Cardiac muscle cell (in vitro differentiated cells and primary cell): ENCODE measurements around the gene HEATR1. TPM values are rescaled to one million over a fixed set of nuclear protein-coding genes. Genes with fewer than 3 reads are reported as not detected.
A peak's percentile ranks its signal among the peaks of the same experiment; 100 is the strongest.
"Not testable (repeated sequence)": the region's sequence is repeated elsewhere in the genome, so short reads cannot be mapped to it uniquely, and the experiment has no call there.

Source experiments
- DNase-seq, 2 donors: peaks; one replicate each; pipeline versions ENCODE4 v3.0.0 to v3.0.0-alpha.2; 2010 to 2017; ENCODE audit warnings: low read depth in 1 of 2, low spot score in 1 of 2
- H3K27ac ChIP-seq: fragments of 200-600 bp; sonication (generic); 2 replicates; pipeline ENCODE4 v1.5.1; 2016
- H3K27me3 ChIP-seq: fragments of 200-600 bp; sonication (generic); 2 replicates; pipeline ENCODE4 v1.6.0; 2016; ENCODE audit warnings: control low read depth
- H3K36me3 ChIP-seq: fragments of 200-600 bp; sonication (generic); 2 replicates; pipeline ENCODE4 v1.5.1; 2016; ENCODE audit warnings: control low read depth
- H3K4me1 ChIP-seq: fragments of 200-600 bp; sonication (generic); 2 replicates; pipeline ENCODE4 v1.8.1; 2017; ENCODE audit warnings: low read depth, mild to moderate bottlenecking, mixed run types
- H3K4me3 ChIP-seq: fragments of 200-600 bp; sonication (generic); 2 replicates; pipeline ENCODE4 v1.5.1; 2016; ENCODE audit warnings: mild to moderate bottlenecking
- H3K9me3 ChIP-seq: fragments of 200-600 bp; sonication (generic); 2 replicates; pipeline ENCODE4 v1.5.1; 2017; ENCODE audit warnings: low read depth, mild to moderate bottlenecking, control low read depth
- polyA plus RNA-seq: library from polyadenylated mRNA; unstranded; fragments of >200 nt; fragmentation: Nextera tagmentation; extraction: Ambion mirVana; gene quantifications from 2 replicates; pipeline ENCODE4 v1.2.1, GENCODE V29; 2016
- total RNA-seq: library from RNA; depleted of rRNA; stranded (reverse); fragments of >200 nt; gene quantifications from 2 replicates; pipeline ENCODE4 v1.2.3, GENCODE V29; 2016
- TF ChIP-seq, protein P1 (sequence below): IDR thresholded peaks from 2 replicates; pipeline ENCODE4 v1.5.1; 2012; ENCODE audit warnings: low read depth, mild to moderate bottlenecking, low read length

The HEATR1 gene
- total and polyA plus RNA-seq, 2 experiments from 2014 or later: 6.6 to 11.9 TPM

- no peak for DNase-seq
- Histone ChIP-seq H3K27ac (no peak overlapping the region), H3K4me1 (no peaks in the 10 kb centered on the region), H3K9me3 (no peaks in the 10 kb centered on the region), H3K4me3 (no peak overlapping the region), H3K27me3 (no peaks in the 10 kb centered on the region), H3K36me3 (peaks cover 31% of the 10 kb centered on the region)
- TF ChIP-seq, protein P1, sequence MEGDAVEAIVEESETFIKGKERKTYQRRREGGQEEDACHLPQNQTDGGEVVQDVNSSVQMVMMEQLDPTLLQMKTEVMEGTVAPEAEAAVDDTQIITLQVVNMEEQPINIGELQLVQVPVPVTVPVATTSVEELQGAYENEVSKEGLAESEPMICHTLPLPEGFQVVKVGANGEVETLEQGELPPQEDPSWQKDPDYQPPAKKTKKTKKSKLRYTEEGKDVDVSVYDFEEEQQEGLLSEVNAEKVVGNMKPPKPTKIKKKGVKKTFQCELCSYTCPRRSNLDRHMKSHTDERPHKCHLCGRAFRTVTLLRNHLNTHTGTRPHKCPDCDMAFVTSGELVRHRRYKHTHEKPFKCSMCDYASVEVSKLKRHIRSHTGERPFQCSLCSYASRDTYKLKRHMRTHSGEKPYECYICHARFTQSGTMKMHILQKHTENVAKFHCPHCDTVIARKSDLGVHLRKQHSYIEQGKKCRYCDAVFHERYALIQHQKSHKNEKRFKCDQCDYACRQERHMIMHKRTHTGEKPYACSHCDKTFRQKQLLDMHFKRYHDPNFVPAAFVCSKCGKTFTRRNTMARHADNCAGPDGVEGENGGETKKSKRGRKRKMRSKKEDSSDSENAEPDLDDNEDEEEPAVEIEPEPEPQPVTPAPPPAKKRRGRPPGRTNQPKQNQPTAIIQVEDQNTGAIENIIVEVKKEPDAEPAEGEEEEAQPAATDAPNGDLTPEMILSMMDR: no peak
Measured at GRCh38 chr1:236578661-236579060, 25.7 kb downstream of the HEATR1 start.

- not testable (repeated sequence) for H3K27ac ChIP-seq, DNase-seq, H3K4me3 ChIP-seq, H3K27me3 ChIP-seq, H3K9me3 ChIP-seq, H3K4me1 ChIP-seq
- H3K36me3 ChIP-seq: peaks cover 41% of the 10 kb centered on the region
Measured at GRCh38 chr1:236577041-236577440, 27.3 kb downstream of the HEATR1 start.

DNA sequence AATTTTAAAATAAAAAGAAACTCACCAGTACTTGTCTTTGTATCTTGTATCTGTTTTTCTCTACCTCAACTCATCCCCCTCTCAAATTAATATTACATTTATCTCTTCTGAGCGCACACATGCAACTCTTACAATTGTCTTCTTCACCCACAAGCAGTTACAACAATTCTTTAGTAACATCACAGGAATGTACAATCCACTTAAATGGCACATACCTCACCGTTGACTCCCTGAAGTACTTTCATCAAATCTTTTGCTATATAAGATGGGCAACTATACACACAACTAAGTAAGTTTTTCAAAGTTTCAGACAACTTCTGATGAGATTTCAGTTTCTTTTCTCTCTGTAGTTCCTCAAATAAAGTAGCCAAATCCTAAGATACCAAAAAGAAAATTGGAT lies 28.3 kb downstream of the HEATR1 start:
- H3K4me1 ChIP-seq: no peaks in the 10 kb centered on the region
- H3K4me3 ChIP-seq: no peak overlapping the region
- no peaks in the 10 kb centered on the region for H3K9me3 ChIP-seq
- TF ChIP-seq, protein P1: no peak
- H3K27me3 ChIP-seq: no peaks in the 10 kb centered on the region
- H3K27ac ChIP-seq: peak overlapping the region; percentile 45
- peak in 1 of 2 donors; percentile 36 for DNase-seq
- H3K36me3 ChIP-seq: peaks cover 51% of the 10 kb centered on the region

- H3K36me3 ChIP-seq: peaks cover 55% of the 10 kb centered on the region
- TF ChIP-seq, protein P1: no peak
- DNase-seq: peak in 1 of 2 donors; percentile 48
Measured at GRCh38 chr1:236575523-236575922, 28.8 kb downstream of the HEATR1 start.

GRCh38 chr1:236568285-236568894 lies 35.9 kb downstream of the HEATR1 start:
- H3K36me3 ChIP-seq: peaks cover 72% of the 10 kb centered on the region
- no peaks in the 10 kb centered on the region for H3K27me3 ChIP-seq
- DNase-seq: peak in 1 of 2 donors; percentile 9
- no peak overlapping the region for H3K27ac ChIP-seq
- TF ChIP-seq, protein P1: no peak
- H3K9me3 ChIP-seq: no peaks in the 10 kb centered on the region
- H3K4me3 ChIP-seq: no peak overlapping the region
- no peaks in the 10 kb centered on the region for H3K4me1 ChIP-seq

More at GRCh38 chr1:236575523-236575922, 28.8 kb downstream of the HEATR1 start:
- no peaks in the 10 kb centered on the region for H3K27me3 ChIP-seq
- no peak overlapping the region for H3K4me3 ChIP-seq
- no peaks in the 10 kb centered on the region for H3K9me3 ChIP-seq
- H3K27ac ChIP-seq: peak overlapping the region; percentile 45
- no peaks in the 10 kb centered on the region for H3K4me1 ChIP-seq

DNA sequence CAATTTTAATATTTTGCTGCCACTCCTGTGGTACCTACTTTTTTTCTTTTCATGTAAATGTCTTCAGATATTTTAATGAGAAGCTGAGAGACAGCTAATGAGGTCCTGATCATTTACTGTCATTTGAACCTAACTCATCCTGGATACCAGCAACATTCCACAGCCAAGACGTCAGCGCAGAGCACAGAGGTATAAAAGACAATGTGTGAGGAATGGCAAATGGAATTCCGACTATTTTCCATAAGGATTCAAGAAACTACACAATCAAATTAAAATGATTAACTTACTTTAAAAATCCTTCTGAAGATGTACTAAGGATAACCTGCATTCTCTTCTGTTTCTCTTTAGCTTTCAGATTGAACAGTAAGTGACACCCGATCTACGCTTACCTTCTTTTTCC lies 38.8 kb downstream of the HEATR1 start:
- Histone ChIP-seq H3K9me3 (no peaks in the 10 kb centered on the region), H3K27ac (no peak overlapping the region), H3K36me3 (peaks cover 45% of the 10 kb centered on the region), H3K27me3 (no peaks in the 10 kb centered on the region), H3K4me3 (no peak overlapping the region), H3K4me1 (no peaks in the 10 kb centered on the region)
- no peak for DNase-seq
- TF ChIP-seq, protein P1: no peak
